RKO (cell line): ENCODE measurements around the gene HACL1.

Experiments
- DNase-seq: peaks from one replicate; pipeline ENCODE4 v3.0.0-alpha.2; 2016; ENCODE audit warnings: low spot score

The HACL1 gene

GRCh38 chr3:15523660-15524417 lies 77.5 kb downstream of the HACL1 start:
- no peak for DNase-seq

- DNase-seq: no peak
Observed at GRCh38 chr3:15522016-15522415, 79.4 kb downstream of the HACL1 start.

- no peak for DNase-seq
Observed at GRCh38 chr3:15521573-15521965, 79.8 kb downstream of the HACL1 start, which contains the start of gene COLQ. Gene COLQ (minus strand): TSS chr3:15521706. CDS start chr3:15521625, 81 bp downstream.

- no peak for DNase-seq
Observed at GRCh38 chr3:15520804-15521572, 80.4 kb downstream of the HACL1 start.

GRCh38 chr3:15520185-15520584 lies 81.2 kb downstream of the HACL1 start:
- DNase-seq: no peak

GRCh38 chr3:15519096-15519495 lies 82.3 kb downstream of the HACL1 start:
- no peak for DNase-seq

GRCh38 chr3:15514663-15515340 lies 86.6 kb downstream of the HACL1 start:
- DNase-seq: no peak

GRCh38 chr3:15513810-15514662 lies 87.3 kb downstream of the HACL1 start:
- no peak for DNase-seq

GRCh38 chr3:15513116-15513515 lies 88.3 kb downstream of the HACL1 start:
- no peak for DNase-seq

- DNase-seq: no peak
Observed at GRCh38 chr3:15512166-15512565, 89.2 kb downstream of the HACL1 start.

- no peak for DNase-seq
Observed at GRCh38 chr3:15511156-15511555, 90.2 kb downstream of the HACL1 start.
